ENCODE data around the gene PRR5L. TPM values are rescaled to one million over a fixed set of nuclear protein-coding genes. Genes with fewer than 3 reads are reported as not detected.

PRR5L gene
- total and polyA plus RNA-seq, 12 donors = 1.7 to 10.2 (median 7.3) TPM

GRCh38 chr11:36358436-36358835, 62.3 kb downstream of the PRR5L start:
- H3K27ac ChIP-seq = no peak overlapping the region
- H3K27me3 ChIP-seq = peaks cover 6% of the 10 kb centered on the region
- DNase-seq = no peak
- peaks cover 0 to 14% of the 10 kb centered on the region in 2 donors for H3K4me1 ChIP-seq (replicated peaks in 1 of 2)
- no peak overlapping the region for H3K4me3 ChIP-seq
- no peaks in the 10 kb centered on the region for H3K9me3 ChIP-seq (replicated peaks in 1 of 3)
- WGBS, 4 donors = 87 to 94% (median 91%) methylated on average over 3 of the region's 3 CpGs
- no peak for TF ChIP-seq CTCF (IDR thresholded peaks at IDR 0.05)
- intact Hi-C loops (cut with DNase I) = no loop called here
- H3K36me3 ChIP-seq (replicated peaks in 1 of 2) = no peaks in the 10 kb centered on the region

- Histone ChIP-seq H3K4me1 (replicated peaks in 1 of 2) (peaks cover 0 to 14% of the 10 kb centered on the region in 2 donors), H3K27ac (no peak overlapping the region), H3K27me3 (peaks cover 6% of the 10 kb centered on the region), H3K4me3 (no peak overlapping the region), H3K9me3 (replicated peaks in 1 of 3) (no peaks in the 10 kb centered on the region), H3K36me3 (replicated peaks in 1 of 2) (no peaks in the 10 kb centered on the region)
- TF ChIP-seq POLR2A (IDR thresholded peaks at IDR 0.05) (no peak), CTCF (IDR thresholded peaks at IDR 0.05) (no peak)
- intact Hi-C loops (cut with DNase I) = no loop called here
- no peak for DNase-seq
- WGBS, 4 donors = 85 to 90% (median 86%) methylated on average over 3 of the region's 3 CpGs
These were observed 64.2 kb downstream of the PRR5L start for GRCh38 chr11:36360318-36360717.

- H3K9me3 ChIP-seq (replicated peaks in 1 of 3) = no peaks in the 10 kb centered on the region
- no peak for TF ChIP-seq CTCF (IDR thresholded peaks at IDR 0.05)
- TF ChIP-seq POLR2A (IDR thresholded peaks at IDR 0.05) = no peak
These were observed 64.8 kb downstream of the PRR5L start for GRCh38 chr11:36360826-36361415.

GRCh38 chr11:36361472-36361871, 65.4 kb downstream of the PRR5L start:
- Histone ChIP-seq H3K9me3 (replicated peaks in 1 of 3) (no peaks in the 10 kb centered on the region), H3K27me3 (peaks cover 6% of the 10 kb centered on the region), H3K27ac (no peak overlapping the region), H3K4me1 (replicated peaks in 1 of 2) (peaks cover 0 to 14% of the 10 kb centered on the region in 2 donors), H3K4me3 (no peak overlapping the region), H3K36me3 (replicated peaks in 1 of 2) (no peaks in the 10 kb centered on the region)
- WGBS, 4 donors = 50 to 70% (median 61%) methylated on average over 1 of the region's 1 CpG
- no peak for TF ChIP-seq POLR2A (IDR thresholded peaks at IDR 0.05)
- no peak for TF ChIP-seq CTCF (IDR thresholded peaks at IDR 0.05)
- DNase-seq = no peak
- intact Hi-C loops (cut with DNase I) = no loop called here

More at GRCh38 chr11:36360826-36361415, 64.8 kb downstream of the PRR5L start:
- WGBS, 4 donors = 73 to 81% (median 75%) methylated on average over 4 of the region's 4 CpGs
- Histone ChIP-seq H3K27ac (no peak overlapping the region), H3K36me3 (replicated peaks in 1 of 2) (no peaks in the 10 kb centered on the region), H3K4me1 (replicated peaks in 1 of 2) (peaks cover 0 to 14% of the 10 kb centered on the region in 2 donors), H3K4me3 (no peak overlapping the region), H3K27me3 (peaks cover 6% of the 10 kb centered on the region)
- intact Hi-C loops (cut with DNase I) = no loop called here
- no peak for DNase-seq
